Neural progenitor cell (in vitro differentiated cells): ENCODE results near the gene NAPA.

Source experiments
- CTCF ChIP-seq: fragments of 200-600 bp; sonication (generic); IDR thresholded peaks from 2 replicates; pipeline ENCODE4 v1.5.1; 2017; ENCODE audit warnings: antibody characterized with exemption, mild to moderate bottlenecking
- EZH2 ChIP-seq: fragments of 200-600 bp; sonication (generic); IDR thresholded peaks from 2 replicates; pipeline ENCODE4 v1.6.1; 2017; ENCODE audit warnings: antibody characterized with exemption, mild to moderate bottlenecking, moderate library complexity

GRCh38 chr19:47489072-47489914 lies 25.6 kb downstream of the NAPA start:
- TF ChIP-seq CTCF (no peak), EZH2 (no peak)
